ENCODE data around the gene CPT1C.

CPT1C gene

GRCh38 chr19:49699364-49699763, 8.4 kb downstream of the CPT1C start:
- H3K36me3 ChIP-seq (replicated peaks): no peaks in the 10 kb centered on the region
- in situ Hi-C loops (cut with HindIII; ENCODE audit: low pct_ligation_motif_present, low sequenced_read_pairs): no loop called here

DNA sequence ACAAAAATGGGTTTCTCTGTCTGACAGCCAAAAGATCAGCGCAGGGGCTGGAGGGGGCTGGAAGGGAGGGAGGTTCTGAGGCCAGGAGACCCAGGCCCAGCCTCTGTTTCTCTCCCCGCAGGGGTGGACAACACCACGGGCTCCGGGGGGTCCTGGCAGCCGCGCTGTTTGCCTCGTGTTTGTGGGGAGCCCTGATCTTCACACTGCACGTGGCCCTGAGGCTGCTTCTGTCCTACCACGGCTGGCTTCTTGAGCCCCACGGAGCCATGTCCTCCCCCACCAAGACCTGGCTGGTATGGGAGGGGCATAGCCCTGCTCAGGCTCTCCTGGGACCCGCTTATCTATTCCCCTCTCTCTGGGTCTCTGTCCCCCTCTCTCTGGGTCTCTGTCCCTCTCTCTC, 9.6 kb downstream of the CPT1C start:
- no peak overlapping the region for H3K4me3 ChIP-seq (ENCODE audit: low read depth, low read length)
- no peaks in the 10 kb centered on the region for H3K27me3 ChIP-seq (replicated peaks)
- in situ Hi-C loops (cut with HindIII; ENCODE audit: low pct_ligation_motif_present, low sequenced_read_pairs): no loop called here
- TF ChIP-seq, protein P1, sequence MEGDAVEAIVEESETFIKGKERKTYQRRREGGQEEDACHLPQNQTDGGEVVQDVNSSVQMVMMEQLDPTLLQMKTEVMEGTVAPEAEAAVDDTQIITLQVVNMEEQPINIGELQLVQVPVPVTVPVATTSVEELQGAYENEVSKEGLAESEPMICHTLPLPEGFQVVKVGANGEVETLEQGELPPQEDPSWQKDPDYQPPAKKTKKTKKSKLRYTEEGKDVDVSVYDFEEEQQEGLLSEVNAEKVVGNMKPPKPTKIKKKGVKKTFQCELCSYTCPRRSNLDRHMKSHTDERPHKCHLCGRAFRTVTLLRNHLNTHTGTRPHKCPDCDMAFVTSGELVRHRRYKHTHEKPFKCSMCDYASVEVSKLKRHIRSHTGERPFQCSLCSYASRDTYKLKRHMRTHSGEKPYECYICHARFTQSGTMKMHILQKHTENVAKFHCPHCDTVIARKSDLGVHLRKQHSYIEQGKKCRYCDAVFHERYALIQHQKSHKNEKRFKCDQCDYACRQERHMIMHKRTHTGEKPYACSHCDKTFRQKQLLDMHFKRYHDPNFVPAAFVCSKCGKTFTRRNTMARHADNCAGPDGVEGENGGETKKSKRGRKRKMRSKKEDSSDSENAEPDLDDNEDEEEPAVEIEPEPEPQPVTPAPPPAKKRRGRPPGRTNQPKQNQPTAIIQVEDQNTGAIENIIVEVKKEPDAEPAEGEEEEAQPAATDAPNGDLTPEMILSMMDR (IDR thresholded peaks at IDR 0.05; ENCODE audit: low read depth, low read length, missing control alignments): no peak
- H3K27ac ChIP-seq: no peak overlapping the region
- H3K36me3 ChIP-seq (replicated peaks): no peaks in the 10 kb centered on the region
- DNase-seq: no peak

More at GRCh38 chr19:49699364-49699763, 8.4 kb downstream of the CPT1C start:
- Histone ChIP-seq H3K27me3 (replicated peaks) (no peaks in the 10 kb centered on the region), H3K4me3 (ENCODE audit: low read depth, low read length) (no peak overlapping the region), H3K27ac (no peak overlapping the region)
- TF ChIP-seq, protein P1 (IDR thresholded peaks at IDR 0.05; ENCODE audit: low read depth, low read length, missing control alignments): no peak
- DNase-seq: no peak

GRCh38 chr19:49701271-49701786, 10.4 kb downstream of the CPT1C start:
- Histone ChIP-seq H3K36me3 (replicated peaks) (no peaks in the 10 kb centered on the region), H3K27me3 (replicated peaks) (no peaks in the 10 kb centered on the region), H3K27ac (no peak overlapping the region), H3K4me3 (ENCODE audit: low read depth, low read length) (no peak overlapping the region)
- TF ChIP-seq, protein P1 (IDR thresholded peaks at IDR 0.05; ENCODE audit: low read depth, low read length, missing control alignments): no peak
- no peak for DNase-seq
- in situ Hi-C loops (cut with HindIII; ENCODE audit: low pct_ligation_motif_present, low sequenced_read_pairs): no loop called here

DNA sequence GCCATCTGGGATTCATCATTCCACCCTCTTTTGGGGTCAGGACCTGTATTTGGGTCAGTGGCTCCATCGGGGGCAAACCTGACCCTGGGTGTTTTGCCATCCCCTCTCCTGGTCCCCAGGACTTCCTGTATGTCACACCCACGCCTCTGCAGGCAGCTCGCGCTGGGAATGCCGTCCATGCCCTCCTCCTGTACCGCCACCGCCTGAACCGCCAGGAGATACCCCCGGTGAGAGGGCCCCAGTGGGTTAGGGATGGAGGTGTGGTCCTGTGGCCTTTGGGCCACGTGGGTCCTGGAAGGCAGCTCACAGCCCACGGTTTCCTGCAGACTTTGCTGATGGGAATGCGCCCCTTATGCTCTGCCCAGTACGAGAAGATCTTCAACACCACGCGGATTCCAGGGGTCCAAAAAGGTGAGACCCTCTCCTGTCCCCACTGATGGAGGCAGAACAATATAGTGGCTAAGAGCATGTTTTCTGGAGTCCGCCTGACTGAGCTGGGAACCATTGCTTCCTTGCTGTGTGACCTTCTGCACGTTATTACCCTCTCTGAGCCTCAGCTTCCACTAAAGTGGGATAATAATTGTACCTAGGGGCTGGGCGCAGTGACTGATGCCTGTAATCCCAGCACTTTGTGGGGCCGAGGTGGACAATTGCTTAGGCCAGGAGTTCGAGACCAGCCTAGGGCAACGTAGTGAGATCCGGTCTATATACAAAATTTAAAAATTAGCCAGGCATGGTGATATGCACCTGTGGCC, 14.1 kb downstream of the CPT1C start:
- Histone ChIP-seq H3K27ac (no peak overlapping the region), H3K27me3 (replicated peaks) (no peaks in the 10 kb centered on the region), H3K4me3 (ENCODE audit: low read depth, low read length) (no peak overlapping the region), H3K36me3 (replicated peaks) (no peaks in the 10 kb centered on the region)
- DNase-seq: no peak
- in situ Hi-C loops (cut with HindIII; ENCODE audit: low pct_ligation_motif_present, low sequenced_read_pairs): no loop called here
- TF ChIP-seq, protein P1 (IDR thresholded peaks at IDR 0.05; ENCODE audit: low read depth, low read length, missing control alignments): no peak

GRCh38 chr19:49705919-49706318, 15.0 kb downstream of the CPT1C start:
- in situ Hi-C loops (cut with HindIII; ENCODE audit: low pct_ligation_motif_present, low sequenced_read_pairs): no loop called here
- H3K27ac ChIP-seq: no peak overlapping the region
- TF ChIP-seq, protein P1 (IDR thresholded peaks at IDR 0.05; ENCODE audit: low read depth, low read length, missing control alignments): no peak
- H3K36me3 ChIP-seq (replicated peaks): no peaks in the 10 kb centered on the region
- no peak for DNase-seq
- H3K27me3 ChIP-seq (replicated peaks): no peaks in the 10 kb centered on the region
- no peak overlapping the region for H3K4me3 ChIP-seq (ENCODE audit: low read depth, low read length)
